GM19043 (cell line): ENCODE data around the gene PRKG1.

Experiments
- ATAC-seq: cut with Tn5 transposase; IDR thresholded peaks from one replicate; pipeline ENCODE4 v1.9.1; 2021; ENCODE audit warnings: low read depth; ENCODE audit not compliant: unreplicated experiment

Gene PRKG1

GRCh38 chr10:51620131-51620530, 545.8 kb downstream of the PRKG1 start:
- ATAC-seq = no peak

- no peak for ATAC-seq
These were observed 549.7 kb downstream of the PRKG1 start for GRCh38 chr10:51624013-51624412.

- ATAC-seq = no peak
These were observed 555.8 kb downstream of the PRKG1 start for GRCh38 chr10:51629934-51630639.

- no peak for ATAC-seq
These were observed 556.3 kb downstream of the PRKG1 start for GRCh38 chr10:51630640-51631005.

- ATAC-seq = no peak
These were observed 561.1 kb downstream of the PRKG1 start for GRCh38 chr10:51635436-51635835.

DNA sequence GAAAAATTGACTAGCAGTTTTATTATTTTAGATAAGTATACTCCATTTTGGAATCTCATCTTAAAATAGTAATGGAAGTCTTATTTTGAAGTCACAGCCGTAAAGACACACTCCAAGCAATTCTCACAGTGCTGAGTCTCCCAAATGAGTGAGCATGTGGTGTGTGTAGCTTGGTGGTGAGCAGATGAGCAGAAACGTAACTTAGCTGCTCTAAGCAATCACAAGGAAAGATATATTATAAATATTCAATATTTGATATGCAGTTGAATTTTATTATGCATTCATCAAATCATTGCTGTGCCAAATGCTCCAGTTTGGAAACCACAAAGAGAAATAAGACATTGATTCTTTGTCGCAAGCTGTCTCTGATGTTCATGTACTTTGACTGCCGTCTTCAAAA, 563.9 kb downstream of the PRKG1 start:
- no peak for ATAC-seq

GRCh38 chr10:51638737-51639136, 564.5 kb downstream of the PRKG1 start:
- no peak for ATAC-seq

DNA sequence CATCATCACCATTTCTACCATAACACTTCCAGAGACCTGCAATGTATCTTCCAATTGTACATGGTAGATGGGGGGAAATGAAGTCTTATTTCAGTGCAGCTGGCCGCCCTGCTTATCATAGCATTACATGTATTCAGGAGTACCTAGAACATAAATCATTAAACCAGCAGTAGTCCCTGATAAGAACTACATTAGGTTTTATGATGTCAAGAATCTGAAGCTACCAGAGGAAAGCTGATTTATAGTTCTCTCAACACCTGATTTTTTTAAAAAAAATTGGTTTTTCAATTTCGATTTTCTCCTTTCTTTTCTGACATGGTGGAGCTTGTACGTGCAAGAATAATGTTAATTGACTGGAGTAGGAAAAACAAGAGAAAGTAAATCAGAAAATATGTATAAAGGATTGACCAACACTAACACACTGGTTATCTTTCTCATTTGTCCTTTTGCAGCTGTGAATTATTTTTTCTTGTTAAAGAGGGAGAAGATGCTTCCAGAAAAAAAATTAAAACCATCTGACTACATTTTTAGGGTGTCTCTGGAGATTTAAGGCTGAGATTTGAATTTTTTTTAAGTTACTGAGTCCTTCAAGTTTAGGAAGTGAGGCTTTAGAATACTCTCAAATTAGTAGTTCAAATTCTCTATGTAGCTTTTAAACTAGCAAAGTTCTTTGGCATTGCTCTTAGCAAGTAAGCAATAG, 566.0 kb downstream of the PRKG1 start:
- no peak for ATAC-seq

DNA sequence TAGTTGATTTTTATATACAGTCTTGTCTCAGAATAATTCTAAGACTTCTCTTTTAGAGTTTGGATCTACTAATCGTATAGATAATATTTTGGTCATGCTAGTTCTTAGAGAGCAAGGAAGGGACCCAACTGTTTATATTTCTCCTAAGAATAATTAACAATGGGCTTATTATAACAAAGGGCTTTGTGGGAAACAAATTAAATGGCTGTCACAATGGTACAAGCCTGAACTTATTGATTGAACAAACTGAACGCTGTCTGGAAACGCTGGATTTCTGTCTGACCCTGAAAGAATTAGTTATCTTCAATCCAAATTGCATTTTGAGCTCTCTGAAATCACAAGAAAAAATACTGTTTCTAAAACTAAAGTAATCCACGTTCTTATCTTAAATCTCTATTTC, 568.3 kb downstream of the PRKG1 start:
- no peak for ATAC-seq

DNA sequence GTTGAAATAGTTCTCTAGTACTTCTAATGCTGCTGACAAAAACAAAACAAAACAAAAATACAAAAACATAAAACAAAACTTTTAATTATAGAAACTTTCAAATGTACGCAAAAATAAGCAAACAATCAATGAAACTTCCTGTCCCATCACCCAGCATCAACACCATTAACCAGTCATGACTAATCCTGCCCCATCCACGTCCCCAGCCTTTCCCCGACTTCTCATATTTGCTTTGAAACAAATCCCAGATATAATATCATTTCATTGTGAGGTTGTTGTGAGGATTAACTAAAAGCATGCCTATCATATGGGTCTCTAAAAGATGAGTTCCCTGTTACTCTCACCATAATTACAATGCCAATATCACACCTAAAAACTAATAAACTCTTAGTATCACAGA, 569.4 kb downstream of the PRKG1 start:
- no peak for ATAC-seq

GRCh38 chr10:51649064-51649463, 574.8 kb downstream of the PRKG1 start:
- no peak for ATAC-seq

DNA sequence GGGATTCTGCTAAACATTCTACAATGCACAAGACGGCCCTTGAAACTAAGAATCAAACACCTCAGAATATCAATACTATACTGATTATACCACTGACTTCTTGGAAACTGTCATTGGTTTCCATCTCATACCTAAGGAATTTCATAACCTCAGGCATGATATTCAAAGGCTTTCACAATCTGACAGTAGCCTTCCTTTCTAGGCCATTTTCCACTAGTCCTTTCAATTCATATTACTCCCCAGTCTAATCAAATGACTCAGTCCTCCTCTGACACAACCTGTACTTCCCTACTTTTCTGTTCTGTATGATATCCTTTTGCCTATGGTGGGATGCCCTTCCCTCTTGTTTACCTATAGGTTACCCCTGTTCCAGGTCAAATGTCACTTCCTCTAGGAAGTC, 576.8 kb downstream of the PRKG1 start:
- no peak for ATAC-seq

DNA sequence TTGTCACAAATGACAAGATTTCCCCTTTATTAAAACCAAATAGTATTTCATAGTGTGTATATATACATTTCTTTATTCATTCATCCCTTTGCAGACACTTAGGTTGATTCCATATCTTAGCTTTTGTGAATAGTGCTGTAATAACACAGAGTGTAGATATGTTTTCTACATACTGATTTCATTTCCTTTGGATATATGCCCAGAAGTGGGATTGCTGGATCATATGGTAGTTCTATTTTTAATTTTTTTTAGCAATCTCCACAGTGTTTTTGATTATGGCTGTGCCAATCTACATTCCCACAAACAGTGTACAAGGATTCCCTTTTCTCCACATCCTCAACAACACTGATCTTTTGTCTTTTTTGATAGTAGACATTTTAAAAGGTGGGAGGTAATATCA, 578.7 kb downstream of the PRKG1 start:
- no peak for ATAC-seq

DNA sequence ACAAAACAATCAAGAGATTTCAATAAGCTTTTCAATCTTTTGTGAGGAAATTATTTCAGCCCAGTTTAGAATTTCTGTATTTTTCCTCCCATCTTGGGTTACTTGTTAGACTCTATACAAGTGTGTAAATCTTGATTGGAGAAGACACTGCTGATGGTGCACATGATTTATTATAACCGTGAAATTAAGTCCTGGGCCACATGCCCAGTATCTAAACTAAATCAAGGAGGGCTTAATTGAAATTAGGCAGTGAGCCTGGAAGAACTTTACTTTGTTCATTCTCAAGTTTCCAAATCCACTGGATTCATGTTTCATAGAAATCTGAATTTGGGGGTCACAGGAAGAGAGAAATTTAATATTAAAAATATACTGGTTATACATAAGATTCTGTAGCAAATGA, 580.6 kb downstream of the PRKG1 start:
- no peak for ATAC-seq

DNA sequence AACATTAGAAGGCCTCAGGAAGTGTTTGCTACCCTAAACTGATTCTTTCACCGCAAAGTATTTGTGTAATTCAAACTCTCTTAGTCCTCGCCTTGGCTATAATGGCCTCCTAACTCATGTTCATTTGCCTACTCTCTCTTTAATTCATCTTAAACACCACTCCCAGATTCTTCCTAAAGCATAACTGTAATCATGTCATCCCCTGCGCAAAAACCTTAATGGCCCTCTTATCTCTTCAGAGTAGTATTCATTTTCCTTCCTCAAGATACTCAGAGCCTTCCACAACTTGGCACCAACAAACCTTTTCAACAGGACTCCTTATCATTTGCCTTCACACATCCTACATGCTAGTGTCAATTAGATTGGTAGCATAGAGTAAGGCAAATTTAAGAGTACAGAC, 582.2 kb downstream of the PRKG1 start:
- no peak for ATAC-seq

GRCh38 chr10:51658000-51658399, 583.7 kb downstream of the PRKG1 start:
- ATAC-seq = no peak

DNA sequence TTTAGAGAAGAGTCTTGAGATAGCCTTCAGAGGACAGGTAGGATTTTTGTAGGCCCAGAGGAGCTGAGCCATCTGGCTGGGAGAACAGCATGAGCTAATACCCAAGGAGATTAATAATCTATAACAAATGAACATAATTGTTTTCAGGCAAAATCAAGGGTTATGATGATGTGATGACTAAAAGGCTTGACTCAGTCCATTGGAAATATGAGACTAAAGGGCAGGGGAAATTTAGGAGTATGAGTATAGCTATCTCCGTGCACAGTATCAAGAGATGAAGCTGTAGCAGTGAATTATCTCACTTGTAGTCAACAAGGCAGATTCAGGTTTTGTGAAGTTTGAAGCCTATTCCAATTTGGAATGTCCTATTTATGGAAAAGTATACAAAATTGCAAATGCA, 585.1 kb downstream of the PRKG1 start:
- no peak for ATAC-seq

DNA sequence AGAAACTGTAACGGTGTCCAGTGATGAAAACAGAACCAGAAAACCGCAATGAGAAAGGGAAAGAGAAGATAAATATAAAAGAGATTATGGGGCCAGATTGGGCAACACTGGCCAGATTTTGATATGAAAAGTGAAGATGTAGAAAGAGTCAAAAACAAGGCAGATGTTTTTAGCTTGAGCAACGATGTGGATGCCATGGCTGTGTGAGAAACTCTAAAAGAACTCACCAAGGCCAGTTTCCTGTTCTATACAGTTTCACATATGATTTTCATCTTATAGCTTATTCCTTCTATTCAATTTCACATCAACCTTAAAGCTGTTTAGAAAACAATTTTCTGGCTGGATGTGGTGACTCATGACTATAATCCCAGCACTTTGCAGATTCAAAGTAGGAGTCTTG, 588.8 kb downstream of the PRKG1 start:
- no peak for ATAC-seq

DNA sequence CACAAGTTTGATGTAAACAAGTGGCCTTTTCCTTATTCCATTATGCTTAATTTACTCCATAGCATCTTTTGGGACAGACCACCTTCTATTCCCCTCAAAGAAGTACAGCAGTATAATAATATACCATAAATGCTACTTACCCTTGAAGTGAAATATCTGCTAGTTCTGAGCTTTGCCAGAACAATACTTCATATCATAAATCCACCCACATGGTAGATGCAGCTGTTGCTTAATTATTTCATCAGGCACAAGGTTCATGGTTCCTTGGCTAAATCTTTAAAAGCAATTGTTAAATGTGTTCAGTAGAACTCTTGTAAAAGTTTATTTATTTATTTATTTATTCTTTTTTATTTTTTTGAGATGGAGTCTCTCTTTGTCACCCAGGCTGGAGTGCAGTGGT, 592.2 kb downstream of the PRKG1 start:
- ATAC-seq = no peak

- no peak for ATAC-seq
These were observed 593.5 kb downstream of the PRKG1 start for GRCh38 chr10:51667678-51668335.

- no peak for ATAC-seq
These were observed 594.0 kb downstream of the PRKG1 start for GRCh38 chr10:51668336-51668689.

DNA sequence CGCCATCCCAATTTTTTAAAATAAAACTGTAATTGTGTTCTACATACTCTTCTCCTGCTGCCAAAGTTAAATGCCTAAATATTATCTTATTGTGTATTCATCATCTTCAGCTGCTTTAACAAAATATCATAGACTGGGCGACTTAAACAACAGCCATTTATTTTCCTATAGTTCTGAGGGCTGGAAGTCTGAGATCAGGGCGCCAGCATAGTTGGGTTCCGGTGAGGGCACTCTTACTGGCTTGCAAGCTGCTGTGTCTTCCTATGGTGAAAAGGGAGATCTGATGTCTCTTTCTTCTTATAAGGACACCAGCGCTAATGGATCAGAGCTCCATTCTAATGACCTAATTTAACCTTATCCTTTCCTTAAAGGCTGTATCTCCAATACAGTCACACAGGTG, 594.8 kb downstream of the PRKG1 start:
- ATAC-seq = no peak
